Stimulated activated CD8-positive, alpha-beta memory T cell treated with anti-CD3 and anti-CD28 coated beads, Interleukin-12 subunit alpha, Interleukin-12 subunit beta, amount 100 ng/mL, for 24 hours (primary cell): ENCODE data around the gene LRRC43.

Source experiments
- DNase-seq: peaks from one replicate; pipeline ENCODE4 v3.0.0-alpha.2; 2020; ENCODE audit errors: extremely low read depth

Gene LRRC43

GRCh38 chr12:122216445-122216844 is 33.5 kb downstream of the LRRC43 start:
- DNase-seq: no peak

GRCh38 chr12:122225683-122226365 is 42.9 kb downstream of the LRRC43 start, which contains the start of gene DIABLO:
Gene DIABLO (minus strand): TSS chr12:122226052. CDS start chr12:122226014, 38 bp downstream.
- DNase-seq: peak; percentile 99

- no peak for DNase-seq
Observed at GRCh38 chr12:122226366-122227125, 43.6 kb downstream of the LRRC43 start.

DNA sequence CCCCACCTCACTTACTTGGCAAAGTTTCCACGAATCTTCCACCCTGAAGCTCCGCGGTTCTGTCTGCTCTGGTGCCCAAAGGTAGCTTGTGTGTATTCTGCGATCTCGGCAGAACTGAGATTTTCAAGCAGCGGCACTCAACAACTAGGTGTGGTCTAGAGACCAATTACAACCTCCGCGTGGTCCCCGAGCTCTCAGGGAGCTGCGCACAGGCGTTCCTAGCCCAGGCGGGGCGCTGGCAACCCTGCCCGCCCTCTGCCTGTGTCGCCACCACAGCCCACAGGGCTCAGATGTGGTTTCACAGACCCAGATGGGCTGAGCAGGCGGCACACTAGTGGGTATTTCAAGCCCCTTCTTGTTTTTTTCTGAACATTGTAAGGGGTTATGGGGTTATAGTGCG is 44.4 kb downstream of the LRRC43 start:
- no peak for DNase-seq

DNA sequence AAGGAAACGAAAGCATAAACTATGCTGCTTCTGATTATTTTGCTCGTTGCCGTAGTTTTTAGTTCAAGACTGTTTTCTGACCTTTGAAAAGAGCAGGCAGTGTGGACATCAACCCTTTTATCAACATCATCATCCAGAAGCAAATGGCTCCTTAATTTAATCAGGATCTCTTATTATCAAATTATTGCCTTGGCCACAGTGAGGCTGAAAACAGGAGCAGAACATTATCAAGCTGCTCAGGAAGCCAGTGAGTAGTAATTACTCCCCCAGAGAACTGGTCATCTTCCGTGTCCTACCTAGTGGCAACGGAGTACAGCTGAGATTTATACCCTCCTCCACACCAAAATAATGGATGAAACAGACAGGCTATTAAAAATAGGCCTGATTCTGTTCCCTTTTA is 45.2 kb downstream of the LRRC43 start:
- DNase-seq: no peak

DNA sequence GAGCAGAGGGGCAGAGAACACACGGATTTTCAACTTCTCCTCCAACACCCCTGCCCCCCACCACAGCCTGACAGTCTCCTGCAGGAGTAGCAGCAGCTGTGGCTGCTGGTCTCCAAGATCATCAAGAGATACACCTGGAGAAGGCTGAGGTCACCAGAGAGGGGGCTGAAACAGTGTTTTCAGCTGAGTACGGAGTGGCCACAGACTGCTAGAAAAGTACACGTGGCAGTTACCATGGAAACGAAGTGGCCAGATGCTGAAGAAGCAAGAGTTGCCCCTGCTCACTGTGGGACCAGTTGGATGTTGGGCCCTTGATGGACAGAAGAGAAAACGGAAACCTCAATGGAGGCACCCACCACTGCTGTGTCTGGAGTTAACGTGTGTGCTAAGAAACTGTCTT is 47.9 kb downstream of the LRRC43 start:
- no peak for DNase-seq

DNA sequence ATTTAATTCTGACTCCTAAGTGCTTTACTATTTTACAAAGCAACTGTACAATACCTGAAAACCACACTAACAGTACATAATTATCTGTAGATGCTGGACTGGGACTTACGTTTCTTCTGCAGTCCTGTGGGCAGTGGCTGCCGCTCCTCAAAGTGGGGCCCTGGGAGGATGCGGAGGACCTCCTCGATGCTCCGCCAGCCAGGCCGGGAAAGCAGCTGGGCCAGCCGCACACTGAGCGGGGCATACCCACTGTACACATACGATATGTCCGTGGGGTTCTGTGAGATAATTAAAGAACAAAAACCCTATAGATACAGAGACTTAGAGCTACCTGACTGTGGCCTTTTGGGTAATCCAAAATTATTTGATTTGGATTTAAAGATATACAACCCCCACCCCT is 49.8 kb downstream of the LRRC43 start:
- no peak for DNase-seq

DNA sequence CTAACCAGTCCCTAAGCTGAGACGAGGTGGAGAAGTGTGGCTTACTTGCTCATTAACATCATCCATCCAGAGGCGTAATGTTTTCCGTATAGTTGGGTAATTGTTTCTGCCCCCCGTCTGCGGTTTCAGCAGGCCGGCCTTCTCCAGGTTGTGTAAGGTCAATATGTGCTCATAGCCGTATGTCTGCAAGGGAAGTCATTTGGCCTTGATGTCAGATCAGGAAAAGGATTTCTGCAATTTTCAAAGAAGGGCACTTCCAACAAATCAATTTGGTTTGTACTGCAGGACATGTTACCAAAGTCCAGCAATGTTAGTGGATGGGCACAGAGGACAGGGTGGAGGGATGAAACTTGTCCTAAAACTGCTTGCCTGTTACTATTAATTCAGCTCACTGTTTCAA is 52.8 kb downstream of the LRRC43 start:
- no peak for DNase-seq

DNA sequence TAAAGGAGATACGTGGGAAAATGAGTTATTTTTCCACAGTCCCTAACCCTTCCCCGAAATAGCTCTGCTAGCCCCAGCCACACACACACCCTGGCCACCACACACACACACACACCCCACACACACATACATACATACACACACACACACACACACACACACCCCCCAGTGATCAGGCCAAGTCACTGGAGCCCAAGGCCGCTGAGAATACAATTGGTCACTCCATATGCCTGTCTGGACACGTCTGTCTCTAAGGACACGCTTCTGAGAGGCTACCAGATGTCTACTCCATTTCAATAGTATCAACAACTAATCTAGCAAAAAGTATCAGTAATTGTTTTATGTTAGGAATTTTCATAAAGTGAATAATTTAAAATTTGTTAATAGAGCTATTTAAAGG is 55.9 kb downstream of the LRRC43 start:
- DNase-seq: no peak

- DNase-seq: no peak
Observed at GRCh38 chr12:122243965-122244364, 61.0 kb downstream of the LRRC43 start.

- DNase-seq: no peak
Observed at GRCh38 chr12:122244565-122245371, 61.8 kb downstream of the LRRC43 start.

- no peak for DNase-seq
Observed at GRCh38 chr12:122245553-122245952, 62.6 kb downstream of the LRRC43 start.

- DNase-seq: no peak
Observed at GRCh38 chr12:122250047-122250446, 67.1 kb downstream of the LRRC43 start.

DNA sequence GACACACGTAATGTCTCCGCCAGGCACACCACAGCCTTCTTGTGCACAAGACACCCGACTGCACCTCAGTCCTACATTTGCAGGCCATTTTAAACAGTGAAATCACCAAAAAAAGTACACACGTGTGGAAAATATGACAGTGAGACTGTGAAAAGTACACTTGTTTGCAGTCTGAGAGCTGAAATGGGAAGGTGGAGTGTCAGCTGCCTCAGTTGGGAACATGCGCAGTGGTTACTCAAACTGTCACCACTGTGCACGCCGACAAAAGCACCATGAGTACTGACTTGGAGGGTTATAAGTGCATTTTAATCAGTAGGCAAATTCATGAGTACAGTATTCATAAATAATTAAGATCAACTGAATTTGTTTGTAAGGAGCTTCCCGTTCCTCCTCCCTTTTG is 67.6 kb downstream of the LRRC43 start:
- DNase-seq: no peak
